Endothelial cell of umbilical vein (primary cell): ENCODE measurements around the gene SMARCD1. TPM values are rescaled to one million over a fixed set of nuclear protein-coding genes. Genes with fewer than 3 reads are reported as not detected.
A peak's percentile ranks its signal among the peaks of the same experiment; 100 is the strongest.

Experiments used
- BruUV-seq: library from RNA; stranded (reverse); fragments of 400-500 nt; replicated peaks from 2 replicates; lab custom pipeline; 2021; lab: Mats Ljungman, UMichigan
- CTCF ChIA-PET: fragments of 300-600, 350-600 bp; sonication (Branson Sonifier 250); formaldehyde crosslinking; loops from one replicate; lab custom pipeline; 2021; ENCODE audit warnings: antibody characterized with exemption, inconsistent platforms; lab: Charles Lee
- POLR2A ChIA-PET: fragments of 300-600, 350-600 bp; sonication (Branson Sonifier 250); formaldehyde crosslinking; loops from one replicate; lab custom pipeline; 2021; ENCODE audit warnings: antibody characterized with exemption, inconsistent platforms; lab: Charles Lee
- DNase-seq: peaks from one replicate; pipeline ENCODE4 v3.0.0-alpha.2; 2011; ENCODE audit warnings: low read depth, low spot score
- FAIRE-seq: peaks from 2 replicates; lab custom pipeline; 2011; peaks lifted over from hg19 to GRCh38; lab: Jason Lieb, UNC
- H2AFZ ChIP-seq: 2 replicates; pipeline ENCODE4 v1.6.0; 2012; ENCODE audit warnings: low read depth, low read length, control low read depth, inconsistent platforms
- H3K27ac ChIP-seq: 2 replicates; pipeline ENCODE4 v1.5.1; 2011; ENCODE audit warnings: low read depth, mild to moderate bottlenecking, control low read depth, low read length, moderate library complexity; ENCODE audit not compliant: insufficient read depth
- H3K27me3 ChIP-seq, 2 experiments: 2 replicates each; pipeline versions ENCODE4 v1.6.0 to v1.6.1; 2011; ENCODE audit warnings: low read length in 2 of 2, mixed read lengths in 1 of 2; ENCODE audit not compliant: control insufficient read depth in 2 of 2, insufficient read depth in 2 of 2
- H3K36me3 ChIP-seq, 2 experiments: 2 replicates in 1 of 2; 3 replicates in 1 of 2; pipeline ENCODE4 v1.5.1; 2011; ENCODE audit warnings: low read length in 2 of 2, mild to moderate bottlenecking in 1 of 2, moderate library complexity in 1 of 2; ENCODE audit not compliant: control insufficient read depth in 2 of 2, insufficient read depth in 2 of 2; ENCODE audit errors: extremely low read depth in 1 of 2
- H3K4me1 ChIP-seq: 3 replicates; pipeline ENCODE4 v1.5.1; 2011; ENCODE audit warnings: mild to moderate bottlenecking, low read length; ENCODE audit not compliant: control insufficient read depth, insufficient read depth; ENCODE audit errors: extremely low read depth
- H3K4me2 ChIP-seq: 2 replicates; pipeline ENCODE4 v1.6.1; 2011; ENCODE audit warnings: low read length, control low read depth, mixed read lengths; ENCODE audit not compliant: insufficient read depth
- H3K4me3 ChIP-seq, 3 experiments: fragments of 200-600 bp in 1 of 3; sonication (generic), shearing (Covaris generic) in 1 of 3; replicated peaks in 1 of 3; 2 replicates each; pipeline ENCODE4 v1.5.1; 2011 to 2016; ENCODE audit warnings: control low read depth in 3 of 3, low read length in 3 of 3, mild to moderate bottlenecking in 2 of 3, inconsistent platforms in 1 of 3, low read depth in 1 of 3, moderate library complexity in 1 of 3; ENCODE audit not compliant: insufficient read depth in 1 of 3
- H3K79me2 ChIP-seq: 2 replicates; pipeline ENCODE4 v1.6.0; 2012; ENCODE audit warnings: low read length, inconsistent platforms; ENCODE audit not compliant: control insufficient read depth, insufficient read depth
- H3K9ac ChIP-seq: replicated peaks from 2 replicates; pipeline ENCODE3; 2011; ENCODE audit warnings: low read length, control low read depth; ENCODE audit not compliant: insufficient read depth; ENCODE audit errors: extremely low read depth
- H3K9me1 ChIP-seq: replicated peaks from 3 replicates; pipeline ENCODE4 v1.6.0; 2011; ENCODE audit warnings: mild to moderate bottlenecking, low read length; ENCODE audit not compliant: control insufficient read depth, insufficient read depth; ENCODE audit errors: extremely low read depth
- H3K9me3 ChIP-seq: replicated peaks from 2 replicates; pipeline ENCODE4 v1.5.1; 2012; ENCODE audit warnings: low read length, inconsistent platforms; ENCODE audit not compliant: control insufficient read depth, insufficient read depth
- H4K20me1 ChIP-seq: replicated peaks from 2 replicates; pipeline ENCODE3; 2011; ENCODE audit warnings: mild to moderate bottlenecking, low read length; ENCODE audit not compliant: control insufficient read depth, insufficient read depth; ENCODE audit errors: extremely low read depth
- EZH2 ChIP-seq: IDR thresholded peaks from 2 replicates; pipeline ENCODE4 v1.6.1; 2012; ENCODE audit warnings: borderline replicate concordance, low read depth, mild to moderate bottlenecking, moderate library complexity, low read length, inconsistent platforms; ENCODE audit not compliant: severe bottlenecking
- FOS ChIP-seq: IDR thresholded peaks from 2 replicates; pipeline ENCODE4 v1.6.1; 2011; ENCODE audit warnings: mild to moderate bottlenecking, low read length, moderate library complexity, borderline replicate concordance; ENCODE audit not compliant: insufficient read depth
- JUN ChIP-seq: IDR thresholded peaks from 2 replicates; pipeline ENCODE4 v1.6.1; 2011; ENCODE audit warnings: borderline replicate concordance, low read depth; ENCODE audit not compliant: insufficient read length, insufficient read depth
- MYC ChIP-seq: IDR thresholded peaks from one replicate; pipeline ENCODE4 v1.6.1; 2011; ENCODE audit warnings: mild to moderate bottlenecking, low read depth, low read length
- POLR2A ChIP-seq: IDR thresholded peaks from 2 replicates; pipeline ENCODE4 v1.6.1; 2012; ENCODE audit warnings: low read depth, mild to moderate bottlenecking, control low read depth, low read length
- dilution Hi-C: fragments of 300-500 bp; cut with MboI; formaldehyde crosslinking; loops from one replicate; pipeline ENCODE4 v1.15.0; 2019; ENCODE audit warnings: low sequenced_read_pairs; ENCODE audit not compliant: extremely low pct_ligation_motif_present
- intact Hi-C: fragments of 100-400 bp; cut with micrococcal nuclease; formaldehyde crosslinking; loops from one replicate; pipeline ENCODE4 v1.10.0; 2022
- polyA plus RNA-seq, 4 experiments: library from polyadenylated mRNA; depleted of rRNA in 3 of 4; stranded (reverse) in 3 of 4; unstranded in 1 of 4; fragments of >200 nt; gene quantifications; 2 replicates each; pipeline versions ENCODE4 v1.2.1 to v1.2.3, GENCODE V29; 2011 to 2012; ENCODE audit warnings: missing spikeins in 1 of 4
- total RNA-seq: library from RNA; stranded (reverse); gene quantifications from 2 replicates; pipeline ENCODE4 v1.2.3, GENCODE V29; 2021
- TF ChIP-seq, protein P1 (sequence below), 2 donors: IDR thresholded peaks; 1 replicate in 1 of 2; 2 replicates in 1 of 2; pipeline ENCODE4 v1.5.1; 2011; ENCODE audit warnings: low read length in 2 of 2, mild to moderate bottlenecking in 2 of 2, moderate library complexity in 2 of 2, control low read depth in 1 of 2, inconsistent platforms in 1 of 2, low read depth in 1 of 2; ENCODE audit not compliant: insufficient read depth in 1 of 2; ENCODE audit errors: extremely low read depth in 1 of 2

The SMARCD1 gene
- total and polyA plus RNA-seq, 2 donors (not counting 3 experiments of a cell fraction or from before 2014, with no cell fraction given), result 86.6 to 94.2 TPM

DNA sequence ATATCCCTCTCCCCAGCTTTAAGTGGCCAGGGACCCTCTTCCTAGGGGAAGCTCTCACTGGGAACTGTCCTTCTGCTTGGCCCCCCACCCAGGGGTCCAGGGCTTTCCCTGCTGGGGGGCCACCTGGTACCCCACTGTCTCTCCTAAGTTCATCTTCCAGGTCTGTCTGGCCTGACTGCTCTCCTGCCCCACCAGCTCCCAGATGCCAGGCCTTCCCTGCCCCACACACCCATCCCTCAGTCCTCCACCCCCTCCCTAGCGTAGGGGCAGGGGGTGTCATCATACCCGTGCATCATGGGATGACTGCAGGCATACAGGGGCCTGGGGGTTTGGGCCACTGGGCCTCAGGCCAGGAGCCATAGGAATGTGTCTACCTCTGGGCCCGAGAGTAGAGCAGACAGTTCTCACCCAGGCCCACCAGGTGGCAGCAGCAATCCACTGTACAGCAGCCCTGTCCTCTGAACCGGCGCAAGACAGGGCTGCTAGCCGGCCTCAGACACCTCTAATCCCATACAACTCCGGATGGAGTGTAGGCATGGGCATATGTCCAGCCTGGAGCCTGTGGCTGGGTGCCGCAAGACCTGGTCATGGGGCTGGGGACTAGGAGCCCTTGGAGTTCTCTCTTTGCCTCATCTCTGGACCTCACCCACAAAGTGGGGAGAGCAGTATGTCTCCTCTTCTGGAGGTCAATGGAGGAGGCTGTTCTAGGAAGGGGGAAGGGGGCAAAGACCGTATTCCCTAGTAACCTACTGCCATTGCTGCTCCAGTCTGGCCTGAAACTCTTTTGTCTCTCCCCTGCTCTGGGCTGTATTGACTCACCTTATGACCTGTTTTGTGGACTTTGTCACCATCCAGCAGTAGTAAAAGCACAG, 10.0 kb upstream of the SMARCD1 start:
- POLR2A ChIA-PET, result no interaction called here
- H3K4me1 ChIP-seq, result peaks cover 4% of the 10 kb centered on the region
- FAIRE-seq (peak; percentile 93), DNase-seq (peak; percentile 82)
- no peaks in the 10 kb centered on the region for H3K9me1 ChIP-seq
- H3K4me3 ChIP-seq, result no peak overlapping the region
- peak overlapping the region; percentile 14 for H2AFZ ChIP-seq
- no peak overlapping the region for H3K4me2 ChIP-seq
- no peaks in the 10 kb centered on the region for H3K9me3 ChIP-seq
- no peak overlapping the region for H3K27ac ChIP-seq
- TF ChIP-seq FOS (no peak), POLR2A (no peak), EZH2 (no peak), JUN (no peak), MYC (no peak)
- TF ChIP-seq, protein P1, sequence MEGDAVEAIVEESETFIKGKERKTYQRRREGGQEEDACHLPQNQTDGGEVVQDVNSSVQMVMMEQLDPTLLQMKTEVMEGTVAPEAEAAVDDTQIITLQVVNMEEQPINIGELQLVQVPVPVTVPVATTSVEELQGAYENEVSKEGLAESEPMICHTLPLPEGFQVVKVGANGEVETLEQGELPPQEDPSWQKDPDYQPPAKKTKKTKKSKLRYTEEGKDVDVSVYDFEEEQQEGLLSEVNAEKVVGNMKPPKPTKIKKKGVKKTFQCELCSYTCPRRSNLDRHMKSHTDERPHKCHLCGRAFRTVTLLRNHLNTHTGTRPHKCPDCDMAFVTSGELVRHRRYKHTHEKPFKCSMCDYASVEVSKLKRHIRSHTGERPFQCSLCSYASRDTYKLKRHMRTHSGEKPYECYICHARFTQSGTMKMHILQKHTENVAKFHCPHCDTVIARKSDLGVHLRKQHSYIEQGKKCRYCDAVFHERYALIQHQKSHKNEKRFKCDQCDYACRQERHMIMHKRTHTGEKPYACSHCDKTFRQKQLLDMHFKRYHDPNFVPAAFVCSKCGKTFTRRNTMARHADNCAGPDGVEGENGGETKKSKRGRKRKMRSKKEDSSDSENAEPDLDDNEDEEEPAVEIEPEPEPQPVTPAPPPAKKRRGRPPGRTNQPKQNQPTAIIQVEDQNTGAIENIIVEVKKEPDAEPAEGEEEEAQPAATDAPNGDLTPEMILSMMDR (IDR thresholded peaks at IDR 0.05; ENCODE audit: extremely low read depth in 1 of 2, insufficient read depth in 1 of 2, low read depth in 1 of 2, low read length in 2 of 2), result peak; percentile 78 to 91
- no peaks in the 10 kb centered on the region for H4K20me1 ChIP-seq
- CTCF ChIA-PET, result interaction anchor here (0.5 to 4.3 kb wide), 20 partner anchors 9 to 378 kb away, joined by 3 to 87 read pairs (median 4); partner anchors contain the start of genes CERS5, COX14 and SMARCD1
- H3K79me2 ChIP-seq, result no peaks in the 10 kb centered on the region
- intact Hi-C loops, result loop anchor here (1.0 to 5.0 kb wide), 8 partner anchors 10 to 562 kb away; partner anchors contain the start of genes CERS5 and SMARCD1
- H3K27me3 ChIP-seq, result no peaks in the 10 kb centered on the region
- no peak overlapping the region for H3K9ac ChIP-seq
- H3K36me3 ChIP-seq, result no peaks in the 10 kb centered on the region
- no TSS peak for BruUV-seq
- dilution Hi-C loops, result loop anchor here (25.0 kb wide), 1 partner anchor 113 kb away; the partner anchor contains the start of genes AQP2, AQP5 and AQP6
